ENCODE results near the gene ZNF345. TPM values are rescaled to one million over a fixed set of nuclear protein-coding genes. Genes with fewer than 3 reads are reported as not detected.

ZNF345 gene
- 10 to 100 TPM in 1 of 10 donors, 1 to 10 TPM in 9; 4.2 to 10.1 (median 6.3) TPM for polyA plus RNA-seq (ENCODE audit: insufficient read length in 10 of 10)
- long read RNA-seq, donor 1, partial matches to known transcripts = 0 of 1 reads
- long read RNA-seq, donor 1, other reads (novel, unspliced or antisense) = 0 of 1 reads
- long read RNA-seq, donor 2 = 0 reads
- long read RNA-seq, donor 3 = 0 reads
- long read RNA-seq, donor 4, partial matches to known transcripts = 0 of 1 reads
- long read RNA-seq, donor 4, other reads (novel, unspliced or antisense) = 0 of 1 reads
- long read RNA-seq, donor 5, partial matches to known transcripts = 0 of 2 reads
- long read RNA-seq, donor 5, other reads (novel, unspliced or antisense) = 0 of 2 reads
- long read RNA-seq, donor 6, partial matches to known transcripts = 26 of 26 reads
- long read RNA-seq, donor 6, other reads (novel, unspliced or antisense) = 0 of 26 reads
- long read RNA-seq, donor 7, partial matches to known transcripts = 0 of 1 reads
- long read RNA-seq, donor 7, other reads (novel, unspliced or antisense) = 0 of 1 reads
- long read RNA-seq, donor 8, partial matches to known transcripts = 8 of 10 reads
- long read RNA-seq, donor 8, other reads (novel, unspliced or antisense) = 0 of 10 reads
- long read RNA-seq, donor 9 = 0 reads

GRCh38 chr19:36850559-36851442 lies at the start of gene ZNF345:
ZNF345 (plus strand) TSS chr19:36850876; CDS start chr19:36876831, 25,955 bp downstream.
- DNase-seq = peak; percentile 96 to 99 (median 97)

- DNase-seq = no peak
These were observed 45.3 kb upstream of the ZNF345 start for GRCh38 chr19:36805364-36805763.

GRCh38 chr19:36807029-36807428 lies 43.6 kb upstream of the ZNF345 start:
- no peak for DNase-seq

DNA sequence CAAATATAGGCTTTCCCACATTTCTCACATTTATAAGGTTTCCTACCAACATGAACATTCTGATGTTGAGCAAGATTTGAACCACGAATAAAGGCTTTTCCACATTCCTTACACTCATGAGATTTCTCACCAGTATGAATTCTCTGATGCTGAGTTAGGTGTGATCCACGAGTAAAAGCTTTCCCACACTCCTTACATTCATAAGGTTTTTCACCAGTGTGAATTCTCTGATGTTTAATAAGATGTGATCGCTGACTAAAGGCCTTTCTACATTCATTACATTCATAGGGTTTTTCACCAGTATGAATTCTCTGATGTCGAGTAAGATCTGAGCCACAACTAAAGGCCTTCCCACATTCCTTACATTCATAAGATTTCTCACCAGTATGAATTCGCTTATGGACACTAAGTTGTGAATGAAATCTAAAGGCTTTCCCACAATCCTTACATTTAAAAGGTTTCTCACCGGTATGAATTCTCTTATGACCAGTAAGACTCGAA lies 31.5 kb upstream of the ZNF345 start:
- no peak for DNase-seq

DNA sequence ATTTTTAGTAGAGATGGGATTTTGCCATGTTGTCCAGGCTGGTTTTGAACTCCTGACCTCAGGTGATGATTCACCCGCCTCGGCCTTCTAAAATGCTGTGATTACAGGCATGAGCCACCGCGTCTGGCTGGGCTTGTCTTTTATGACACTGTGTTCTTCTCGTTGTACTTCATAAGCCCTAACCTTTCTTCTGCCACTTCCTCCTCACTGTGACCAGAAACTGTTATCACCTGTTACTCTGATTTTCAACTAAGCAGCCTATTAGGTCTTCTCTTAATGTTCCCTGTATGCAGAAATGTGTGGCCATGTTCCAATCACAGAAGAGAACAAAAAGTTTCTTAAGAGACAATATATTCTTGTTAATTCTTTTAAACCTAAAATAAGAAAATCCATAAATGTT lies 28.9 kb upstream of the ZNF345 start:
- no peak for DNase-seq

GRCh38 chr19:36833430-36833829 lies 17.2 kb upstream of the ZNF345 start:
- no peak for DNase-seq

- DNase-seq = no peak
These were observed 13.3 kb upstream of the ZNF345 start for GRCh38 chr19:36837176-36837905.

DNA sequence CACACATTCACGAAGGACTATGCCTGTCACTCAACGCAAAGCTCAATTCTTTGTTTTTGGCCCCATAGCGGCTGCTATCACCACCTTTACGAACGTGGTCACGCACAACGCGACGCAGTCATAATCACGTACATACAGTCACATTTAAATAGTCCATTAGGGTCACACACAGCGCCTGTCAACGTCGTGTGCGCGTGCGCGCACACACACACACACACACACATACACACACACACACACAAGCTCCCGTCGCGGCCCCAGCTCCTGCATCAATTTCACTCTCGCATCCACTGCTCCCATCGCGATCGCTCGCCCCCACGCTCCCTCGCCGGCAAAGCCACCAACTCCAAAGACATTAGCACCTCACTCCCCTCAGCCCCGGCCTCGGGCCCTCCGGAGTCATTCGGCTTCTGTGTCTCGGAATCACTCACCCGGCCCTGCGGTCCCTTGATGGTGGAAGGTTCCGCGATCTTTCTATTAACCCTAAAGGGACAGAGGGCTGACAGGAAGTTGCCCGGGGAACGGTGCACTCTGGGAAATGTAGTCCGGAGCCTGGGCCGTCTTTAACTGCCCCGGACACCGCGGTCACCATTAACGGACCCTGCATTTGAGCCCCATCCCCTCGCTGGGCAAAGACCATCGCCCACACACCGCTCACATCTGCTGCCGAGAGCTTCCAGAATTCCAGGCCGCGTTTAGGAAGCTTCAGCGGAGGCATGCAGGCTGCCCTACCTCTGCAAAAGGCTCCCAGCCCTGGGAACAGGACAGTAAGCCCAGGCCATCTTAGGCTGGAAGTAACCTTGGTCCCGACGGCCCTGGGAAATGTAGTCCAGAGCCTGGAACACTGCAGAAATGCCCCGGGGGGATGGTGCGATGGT lies 12.5 kb upstream of the ZNF345 start, which contains the start of gene ZNF790:
Gene ZNF790 (minus strand): TSS at position 482 of the 878 bp plus-strand sequence. CDS start 12,768 bp downstream, outside the sequence.
- peak; percentile 93 to 98 (median 95) for DNase-seq

DNA sequence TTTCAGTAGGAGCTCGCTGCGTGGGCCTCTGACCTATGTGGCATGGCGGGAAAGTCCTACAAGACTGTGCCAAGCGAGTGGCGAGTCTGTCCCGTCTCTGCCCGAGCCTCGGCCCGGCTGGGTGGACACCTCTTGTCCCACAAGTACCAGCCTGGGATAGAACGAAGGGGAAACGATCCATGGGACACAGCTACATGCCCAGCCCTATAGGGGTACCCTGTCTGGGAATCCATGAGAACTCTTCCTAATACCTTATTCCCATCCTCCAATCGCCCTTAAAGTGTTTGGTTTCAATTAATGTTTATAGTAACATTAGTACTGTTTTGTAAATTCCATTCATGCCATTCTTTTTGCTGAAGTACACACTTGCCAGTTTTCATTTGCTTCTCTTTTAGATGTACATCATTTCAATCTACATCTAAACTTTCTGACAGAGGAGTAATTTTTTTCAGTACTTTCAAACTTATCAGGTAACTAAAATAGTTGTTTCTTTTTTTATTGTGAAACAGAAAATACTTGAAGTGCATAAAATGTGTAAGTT lies 11.8 kb upstream of the ZNF345 start:
- no peak for DNase-seq

- no peak for DNase-seq
These were observed 2.7 kb upstream of the ZNF345 start for GRCh38 chr19:36847968-36848367.

- peak; percentile 90 to 98 (median 93) for DNase-seq
These were observed 746 bp upstream of the ZNF345 start for GRCh38 chr19:36849701-36850558.

- no peak for DNase-seq
These were observed 1.2 kb downstream of the ZNF345 start for GRCh38 chr19:36851898-36852297.

- DNase-seq = no peak
These were observed 26.6 kb downstream of the ZNF345 start for GRCh38 chr19:36876993-36877938.

DNA sequence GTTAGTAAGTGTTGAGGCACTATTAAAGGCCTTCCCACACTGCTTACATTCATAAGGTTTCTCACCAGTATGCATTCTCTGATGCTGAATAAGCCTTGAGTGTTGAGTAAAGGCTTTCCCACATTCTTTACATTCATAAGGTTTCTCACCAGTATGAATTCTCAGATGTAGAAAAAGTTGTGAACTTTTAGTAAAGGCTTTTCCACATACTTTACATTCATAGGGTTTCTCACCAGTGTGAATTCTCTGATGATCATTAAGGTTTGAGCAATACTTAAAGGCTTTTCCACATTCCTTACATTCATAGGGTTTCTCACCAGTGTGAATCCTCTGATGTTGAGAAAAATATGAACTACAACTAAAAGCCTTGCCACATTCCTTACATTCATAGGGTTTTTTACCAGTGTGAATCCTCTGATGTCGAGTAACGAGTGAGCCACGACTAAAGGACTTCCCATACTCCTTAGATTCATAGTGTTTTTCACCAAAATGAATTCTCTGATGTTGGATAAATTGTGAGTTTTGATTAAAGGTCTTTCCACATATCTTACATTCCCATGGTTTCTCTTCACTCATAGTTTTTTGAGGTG lies 41.2 kb downstream of the ZNF345 start:
- no peak for DNase-seq

- DNase-seq = peak in 1 of 3 donors; percentile 2
These were observed 44.2 kb downstream of the ZNF345 start for GRCh38 chr19:36894849-36895383.

DNA sequence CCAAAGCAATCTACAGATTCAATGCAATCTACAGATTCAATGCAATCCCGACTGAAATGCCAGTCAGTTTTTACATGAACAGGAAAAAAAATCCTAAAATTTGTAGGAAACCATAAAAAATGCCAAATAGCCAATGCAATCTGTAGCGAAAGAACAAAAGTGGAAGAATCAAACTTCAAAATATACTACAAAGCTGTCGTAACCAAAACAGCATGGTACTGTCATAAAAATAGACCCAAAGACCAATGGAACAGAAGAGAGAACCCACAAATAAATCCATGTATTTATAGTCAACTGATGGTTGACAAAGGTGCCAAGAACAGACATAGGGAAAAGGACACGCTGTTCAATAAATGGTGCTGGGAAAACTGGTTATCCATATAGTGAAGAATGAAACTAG lies 47.7 kb downstream of the ZNF345 start:
- DNase-seq = no peak

All from muscle of back (tissue), 13 donors.